Lower leg skin (tissue), 3 donors: ENCODE data around the gene NTM.

Experiments
- CTCF ChIP-seq, 3 donors: fragments of 450-650 bp; IDR thresholded peaks; one replicate each; pipeline ENCODE4 v1.5.1; 2016; ENCODE audit warnings: antibody characterized with exemption in 3 of 3, mild to moderate bottlenecking in 3 of 3, moderate library complexity in 2 of 3
- POLR2A ChIP-seq, 2 donors: fragments of 450-650 bp; IDR thresholded peaks; one replicate each; pipeline ENCODE4 v1.6.1; 2016 to 2017; ENCODE audit warnings: antibody characterized with exemption in 2 of 2, mild to moderate bottlenecking in 1 of 2, moderate library complexity in 1 of 2

GRCh38 chr11:131763193-131763890 is 392.9 kb downstream of the NTM start:
- no peak for TF ChIP-seq CTCF (IDR thresholded peaks at IDR 0.05)
- no peak for TF ChIP-seq POLR2A (IDR thresholded peaks at IDR 0.05)
